Kidney tubule cell (primary cell): Measurements from ENCODE around the gene ABRAXAS1.
A peak's percentile ranks its signal among the peaks of the same experiment; 100 is the strongest.
"Not testable (repeated sequence)": the region's sequence is repeated elsewhere in the genome, so short reads cannot be mapped to it uniquely, and the experiment has no call there.

Experiments
- DNase-seq: peaks from one replicate; pipeline ENCODE4 v3.0.0-alpha.2; 2018; ENCODE audit warnings: low spot score

ABRAXAS1 gene

DNA sequence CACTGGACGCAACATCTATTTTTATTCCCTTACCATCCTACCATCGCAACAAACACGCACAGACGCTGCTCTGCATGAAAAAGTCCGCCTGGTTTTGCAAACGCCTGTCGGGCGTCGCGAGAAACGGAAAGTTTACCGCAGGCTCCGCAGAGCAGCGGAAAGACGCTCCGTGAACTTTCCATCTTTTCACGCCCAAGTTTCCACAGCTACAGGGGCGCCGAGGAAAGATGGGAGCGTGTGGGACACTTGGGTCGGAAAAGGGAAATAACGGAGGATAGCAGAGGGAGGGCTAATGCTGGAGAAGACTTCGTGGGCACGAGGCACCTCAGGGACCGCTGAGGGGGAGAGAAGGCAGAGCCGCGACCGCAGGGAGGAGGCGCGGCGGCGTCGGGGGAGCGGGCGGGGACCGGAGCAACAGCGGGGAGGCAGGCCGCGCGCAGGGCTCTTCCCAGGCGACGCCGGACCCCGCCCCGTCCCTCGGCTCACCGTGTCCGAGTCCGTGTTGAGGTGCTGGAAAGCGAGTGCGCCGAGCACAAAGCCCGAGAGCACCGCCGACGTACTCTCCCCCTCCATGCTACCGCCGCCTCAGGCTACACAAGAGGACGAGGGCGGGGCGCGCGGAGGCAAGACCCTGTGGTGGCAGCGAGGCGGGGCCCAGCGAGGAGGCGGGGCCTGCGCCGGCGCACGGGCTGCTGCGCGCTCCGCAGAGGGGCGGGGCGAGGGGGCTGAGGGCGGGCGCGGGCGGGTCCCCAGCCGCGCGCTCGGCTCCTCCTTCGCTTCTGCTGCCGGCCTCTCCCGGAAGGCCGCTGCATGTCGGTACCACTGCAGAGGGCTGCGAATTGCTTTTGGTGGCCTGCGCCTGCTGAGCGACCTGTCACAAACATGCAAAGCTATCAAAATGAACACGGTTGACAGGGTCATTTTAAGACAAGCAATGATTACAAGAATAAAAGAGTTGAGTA is at the start of gene ABRAXAS1:
ABRAXAS1 (minus strand) TSS at position 601 of the 962 bp plus-strand sequence; CDS start at position 573, 28 bp downstream.
- peak; percentile 95 for DNase-seq

DNA sequence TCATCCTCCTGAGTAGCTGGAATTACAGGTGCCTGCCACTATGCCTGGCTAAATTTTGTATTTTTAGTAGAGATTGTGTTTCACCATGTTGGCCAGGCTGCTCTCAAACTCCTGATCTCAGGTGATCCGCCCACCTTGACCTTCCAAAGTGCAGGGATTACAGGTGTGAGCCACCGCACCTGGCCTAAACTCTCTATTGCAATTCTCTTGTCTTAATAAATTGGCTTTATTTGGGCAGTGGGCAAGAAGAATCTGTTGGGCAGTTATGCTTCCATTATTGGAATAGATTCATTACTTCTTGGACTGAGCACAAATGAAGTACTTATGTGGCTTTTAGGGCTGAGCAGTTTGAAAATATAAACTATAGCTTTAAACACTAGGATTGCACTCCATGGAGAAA is 42.8 kb upstream of the ABRAXAS1 start:
- DNase-seq, result no peak

DNA sequence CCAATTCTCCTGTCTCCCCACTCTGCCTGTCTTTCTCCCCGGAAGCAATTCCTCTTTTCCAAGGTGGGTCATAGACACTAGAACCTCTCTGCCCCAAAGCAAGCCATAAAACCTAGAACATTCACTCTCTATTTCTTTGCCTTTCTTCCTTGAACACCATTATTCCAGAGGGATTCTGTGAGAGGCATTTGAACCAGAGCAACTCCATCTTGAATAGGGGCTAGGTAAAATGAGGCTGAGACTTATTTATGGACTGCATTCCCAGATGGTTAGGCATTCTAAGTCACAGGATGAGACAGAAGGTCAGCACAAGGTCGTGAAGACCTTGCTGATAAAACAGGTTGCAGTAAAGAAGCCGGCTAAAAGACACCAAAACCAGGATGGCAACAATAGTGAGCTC is 37.3 kb upstream of the ABRAXAS1 start:
- DNase-seq, result no peak

DNA sequence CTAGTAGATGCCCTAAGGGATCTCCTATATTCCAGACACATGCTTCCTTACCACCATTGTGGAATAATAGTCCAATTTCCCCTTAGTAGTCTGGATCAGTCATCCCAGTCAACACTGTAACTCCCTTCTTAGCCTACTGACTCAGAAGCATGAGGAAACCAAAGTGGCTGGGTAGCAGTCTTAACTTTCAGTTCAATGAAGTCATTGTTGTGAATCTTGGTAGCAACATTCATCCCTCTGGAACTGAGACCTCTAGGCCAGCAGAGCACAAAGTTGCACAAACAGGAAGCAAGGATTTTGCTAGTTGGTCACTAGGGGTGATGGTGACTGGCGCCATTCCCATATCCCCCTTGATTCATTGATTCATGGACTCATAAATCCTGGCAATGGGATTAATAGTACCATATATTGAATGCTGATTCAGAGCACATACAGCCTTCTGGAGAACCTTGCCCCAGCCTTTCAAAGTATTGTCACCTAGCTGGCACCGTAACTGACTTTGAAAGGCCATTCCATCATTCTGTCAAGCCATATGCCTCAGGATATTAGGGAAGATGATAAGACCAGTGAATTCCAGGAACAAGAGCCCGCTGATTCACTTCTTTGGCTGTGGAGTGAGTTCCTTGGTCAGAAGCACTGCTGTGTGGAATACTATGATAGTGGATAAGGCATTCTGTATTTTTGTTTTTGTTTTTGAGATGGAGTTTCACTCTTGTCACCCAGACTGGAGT is 31.3 kb upstream of the ABRAXAS1 start:
- DNase-seq, result peak; percentile 90

DNA sequence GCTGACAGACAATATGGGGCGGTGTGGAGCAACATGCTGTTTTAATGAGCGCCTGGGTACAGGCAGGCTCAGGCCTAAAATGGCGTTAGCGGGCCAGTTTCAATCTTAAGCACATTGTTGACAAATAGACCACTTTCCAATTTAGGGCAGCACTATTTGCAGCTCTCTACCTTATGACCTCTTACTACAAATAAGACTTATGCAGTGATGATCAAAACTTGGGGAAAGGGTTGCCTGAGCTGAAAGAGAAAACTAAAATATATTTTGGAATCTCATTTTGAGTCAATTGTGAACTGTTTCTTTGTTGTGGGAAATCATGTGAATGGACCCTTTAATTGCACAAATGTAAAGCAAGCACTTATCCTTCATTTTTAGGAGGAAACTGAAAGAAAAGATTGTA is 25.5 kb upstream of the ABRAXAS1 start:
- DNase-seq, result no peak

DNA sequence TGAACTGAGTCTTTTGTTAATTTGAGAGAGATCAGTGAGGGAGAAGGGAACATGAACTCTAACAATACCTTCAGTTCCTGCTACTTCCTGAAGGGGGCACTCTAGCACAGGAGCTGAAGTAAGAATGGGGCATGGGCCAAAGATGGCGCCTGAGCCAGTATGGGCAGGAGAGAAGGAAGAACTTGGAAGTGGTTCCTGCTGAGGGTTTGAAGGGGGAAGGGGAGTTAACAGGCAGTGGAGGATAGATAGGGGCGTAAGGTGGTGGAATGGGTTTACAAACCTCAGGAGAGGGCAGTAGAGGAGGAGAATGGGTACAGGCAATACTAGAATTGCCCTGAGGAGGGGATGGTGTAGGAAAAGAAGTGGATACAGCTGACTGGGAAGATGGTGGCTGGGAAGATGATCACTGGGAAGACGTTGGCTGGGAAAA is 24.3 kb upstream of the ABRAXAS1 start:
- peak; percentile 70 for DNase-seq

DNA sequence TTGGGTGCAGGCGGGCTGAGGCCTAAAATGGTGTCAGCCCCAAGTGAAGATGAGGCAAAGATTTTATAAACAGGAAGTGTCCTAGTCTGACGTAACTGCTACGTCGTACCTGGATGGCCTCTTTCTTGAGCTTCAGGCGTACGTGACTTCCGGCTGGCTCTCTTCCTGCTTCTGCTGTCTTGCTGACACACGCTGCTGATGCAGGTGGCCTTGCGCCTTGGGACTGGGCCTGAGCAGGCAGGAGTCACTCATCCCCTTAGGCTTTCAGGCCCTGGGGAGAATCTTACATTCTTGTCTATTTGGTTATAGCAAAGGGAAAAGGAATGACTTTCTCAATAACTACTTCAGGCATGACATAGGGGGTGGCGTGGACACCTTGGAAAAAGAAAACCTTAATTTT is 20.1 kb upstream of the ABRAXAS1 start:
- DNase-seq, result no peak

DNA sequence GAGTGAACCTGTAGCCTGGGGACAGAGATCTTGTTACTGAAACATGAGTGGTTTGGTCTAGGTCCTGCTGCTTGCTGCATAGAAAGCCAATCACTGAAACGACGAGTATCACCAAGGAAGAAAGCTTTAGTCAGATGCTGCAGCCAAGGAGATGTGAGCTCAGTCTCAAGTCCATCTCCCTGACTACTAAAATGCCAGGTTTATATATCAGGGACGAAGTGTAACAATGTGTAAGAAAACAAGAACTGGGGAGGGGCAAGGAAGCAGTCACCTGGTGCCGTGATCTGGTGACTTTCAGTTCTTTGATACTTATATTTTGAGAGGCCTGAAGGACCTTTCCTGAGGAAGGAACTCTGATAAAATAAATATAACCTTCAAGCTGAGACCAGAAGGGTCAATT is 19.6 kb upstream of the ABRAXAS1 start:
- DNase-seq, result no peak

DNA sequence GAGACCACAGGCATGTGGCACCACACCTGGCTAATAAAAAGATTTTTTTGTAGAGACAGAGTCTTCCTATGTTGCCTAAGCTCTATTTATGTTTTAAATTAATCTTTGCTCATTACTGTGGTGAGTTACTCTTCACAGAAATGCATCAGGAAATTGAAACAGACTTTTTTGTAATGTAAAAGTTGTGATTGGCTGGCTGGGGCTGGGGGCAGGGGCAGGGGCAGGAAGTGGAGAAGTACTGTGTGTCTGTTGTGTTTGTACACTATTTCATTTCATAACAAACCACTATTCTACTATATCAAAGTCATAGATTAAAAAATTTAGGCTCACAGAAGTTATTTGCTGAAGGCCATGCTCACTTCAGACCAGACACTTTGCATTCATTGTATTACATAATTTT is 19.1 kb upstream of the ABRAXAS1 start:
- DNase-seq, result no peak

DNA sequence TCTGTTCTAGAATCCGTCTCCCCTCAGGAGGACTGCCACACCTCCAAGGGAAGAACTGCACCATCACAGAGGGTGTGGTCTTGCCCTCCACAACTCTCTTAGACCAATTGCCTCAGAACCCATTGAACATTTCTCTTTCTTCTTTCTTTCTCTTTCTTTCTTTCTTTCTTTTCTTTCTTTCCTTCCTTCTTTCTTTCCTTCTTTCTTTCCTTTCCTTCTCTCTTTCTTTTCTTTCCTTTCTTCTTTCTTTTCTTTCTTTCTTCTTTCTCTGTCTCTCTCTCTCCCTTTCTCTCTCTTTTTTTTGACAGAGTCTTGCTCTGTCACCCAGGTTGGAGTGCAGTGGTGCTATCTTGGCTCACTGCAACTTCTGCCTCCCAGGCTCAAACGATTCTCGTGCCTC is 16.8 kb upstream of the ABRAXAS1 start:
- DNase-seq, result not testable (repeated sequence)

DNA sequence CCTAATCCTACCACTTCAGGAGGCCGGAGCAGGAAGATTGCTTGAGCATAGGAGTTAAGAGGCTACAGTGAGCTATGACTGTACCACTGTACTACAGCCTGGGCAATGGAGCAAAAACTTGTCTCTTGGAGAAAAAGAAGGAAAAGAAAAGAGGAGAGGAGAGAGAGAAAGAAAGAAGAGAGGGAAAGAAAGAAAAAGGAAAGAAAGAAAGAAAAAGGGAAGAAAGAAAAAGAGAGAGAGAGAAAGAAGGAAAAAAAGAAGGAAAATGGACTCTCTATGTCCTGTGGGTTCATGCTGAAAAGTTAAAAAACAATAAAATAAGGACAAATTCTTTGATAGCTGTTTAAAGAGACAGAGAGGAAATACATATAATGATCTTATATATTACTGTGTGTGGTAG is 13.3 kb upstream of the ABRAXAS1 start:
- DNase-seq, result no peak

DNA sequence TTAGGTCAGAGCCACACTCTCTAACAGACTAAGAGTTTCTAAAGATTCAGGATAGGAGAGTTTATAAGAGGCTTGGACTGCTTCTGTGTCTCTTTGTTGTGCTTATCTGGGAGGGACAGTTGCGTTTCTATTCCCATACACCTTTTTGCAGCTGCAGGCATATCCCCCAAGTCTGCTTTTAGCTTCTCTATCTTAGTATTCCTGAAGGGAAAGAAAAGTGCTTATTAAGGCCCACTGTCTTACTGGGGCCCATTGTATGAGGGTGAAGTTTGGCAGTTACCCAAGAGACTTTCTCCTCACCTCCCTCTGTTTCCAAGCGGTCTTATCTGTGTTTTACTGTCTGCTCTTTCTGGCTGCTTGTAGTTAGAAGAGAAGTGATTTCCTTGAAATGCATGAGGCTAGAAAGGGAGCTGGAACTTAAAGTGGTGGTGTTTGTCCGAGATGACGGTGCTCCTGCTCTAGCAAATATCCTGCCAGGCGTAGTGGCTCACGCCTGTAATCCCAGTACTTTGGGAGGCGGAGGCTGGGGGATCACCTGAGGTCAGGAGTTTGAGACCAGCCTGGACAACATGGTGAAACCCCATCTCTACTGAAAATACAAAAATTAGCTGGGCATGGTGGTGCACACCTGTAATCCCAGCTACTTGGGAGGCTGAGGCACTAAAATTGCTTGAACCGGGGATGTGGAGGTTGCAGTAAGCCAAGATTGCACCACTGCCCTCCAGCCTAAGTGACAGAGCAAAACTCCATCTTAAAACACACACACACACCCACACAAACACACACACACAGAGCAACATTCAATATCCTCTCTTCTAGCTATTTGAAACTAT is 11.4 kb upstream of the ABRAXAS1 start:
- DNase-seq, result not testable (repeated sequence)

DNA sequence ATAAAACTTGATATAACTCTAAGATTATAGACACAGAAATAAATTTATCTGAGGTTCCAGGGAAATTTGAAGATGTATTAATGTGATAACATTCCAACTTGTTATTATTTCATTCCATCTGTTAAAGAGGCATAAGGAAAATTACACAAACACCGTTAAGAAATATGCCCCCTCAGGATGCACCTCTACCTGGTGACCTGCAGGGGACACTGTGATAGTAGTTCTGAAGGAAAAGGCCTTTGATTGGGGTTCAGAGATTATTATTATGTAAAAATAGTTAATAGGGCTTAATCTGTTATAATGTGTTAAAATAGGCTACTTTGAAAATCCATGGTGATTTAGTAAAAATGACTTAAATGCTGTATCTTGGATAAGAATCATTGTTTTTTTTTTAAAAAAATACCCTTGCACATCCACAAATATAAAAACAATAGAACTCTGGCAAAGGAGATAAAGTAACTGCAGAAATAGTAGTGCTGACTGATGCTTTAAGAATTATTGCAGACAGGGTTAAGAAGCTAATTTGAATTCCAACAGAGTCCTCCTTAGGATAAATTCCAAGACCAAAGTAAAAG is 6.1 kb upstream of the ABRAXAS1 start:
- peak; percentile 37 for DNase-seq

DNA sequence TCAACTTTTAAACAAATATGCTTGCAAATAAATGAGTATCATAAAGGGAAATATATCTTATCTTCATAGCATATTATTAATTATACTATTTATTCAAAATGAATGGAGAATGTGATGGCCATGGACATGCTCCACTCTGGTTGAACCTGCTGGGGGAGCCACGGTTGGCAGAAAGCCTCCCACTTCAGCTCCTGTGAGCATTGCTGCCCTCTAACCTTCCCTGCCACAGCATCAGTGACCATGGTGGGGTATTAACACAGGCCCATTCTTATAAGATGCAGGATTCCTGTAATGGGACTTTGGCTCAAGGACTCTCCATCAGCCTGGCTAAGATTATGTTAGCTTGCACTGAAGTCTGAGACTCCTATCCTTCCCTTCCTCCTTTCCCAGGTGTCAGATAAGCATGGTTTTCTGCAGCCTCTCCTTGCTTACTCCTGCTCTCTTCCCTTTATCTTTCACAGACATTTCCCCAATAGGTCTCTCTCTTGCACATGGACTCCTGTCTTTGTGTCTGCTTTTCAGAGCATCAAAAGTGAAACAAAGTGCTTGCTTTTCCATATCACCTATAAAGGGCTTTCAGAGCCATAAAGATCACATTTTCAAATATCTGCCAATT is 4.9 kb upstream of the ABRAXAS1 start:
- no peak for DNase-seq

DNA sequence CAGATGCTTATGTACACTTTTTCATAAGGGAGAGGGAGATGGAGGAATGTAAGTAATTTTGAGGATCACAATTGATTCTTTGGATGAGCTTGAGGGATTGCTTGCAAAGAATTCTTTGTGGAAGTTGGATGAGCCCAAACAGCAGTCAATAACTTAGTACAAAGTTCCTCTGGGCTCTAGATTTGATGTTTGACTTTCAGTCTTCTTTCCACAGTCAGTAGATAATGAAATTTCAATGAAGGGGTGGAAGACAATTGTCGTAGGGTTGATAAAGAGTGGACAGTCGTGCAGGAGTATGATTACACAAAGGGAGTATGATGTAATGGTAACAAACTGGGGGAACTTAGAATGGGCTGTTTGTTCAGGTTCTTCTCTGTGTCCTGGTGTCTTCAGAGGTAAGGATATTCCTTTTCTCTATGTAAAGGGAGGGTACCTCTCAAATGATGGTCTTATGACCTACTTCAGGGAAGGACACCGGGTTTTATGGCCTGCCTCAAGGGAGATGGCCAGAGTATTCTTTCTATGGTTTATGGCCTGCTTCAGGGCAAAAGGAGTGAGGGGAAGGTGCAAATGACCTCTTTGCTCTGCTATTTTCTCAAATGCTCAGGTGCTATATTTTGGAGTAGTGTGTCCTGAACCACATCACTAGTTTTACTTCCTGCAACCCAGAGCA is 1.7 kb upstream of the ABRAXAS1 start:
- no peak for DNase-seq

DNA sequence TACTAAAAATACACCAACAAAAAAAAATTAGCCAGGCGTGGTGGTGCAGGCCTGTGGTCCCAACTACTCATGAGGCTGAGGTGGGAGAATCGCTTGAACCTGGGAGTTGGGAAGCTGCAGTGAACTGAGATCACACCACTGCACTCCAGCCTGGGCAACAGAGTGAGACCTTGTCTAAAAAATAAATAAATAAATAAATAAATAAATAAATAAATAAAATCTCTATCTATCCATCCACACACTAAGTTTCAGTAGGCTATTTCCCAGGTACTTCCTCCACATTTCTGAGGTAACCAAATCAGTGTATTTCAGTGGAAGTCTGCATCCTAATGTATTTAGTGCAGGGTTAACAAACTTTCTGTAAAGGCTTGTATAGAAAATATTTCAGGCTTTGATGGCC is 10.9 kb downstream of the ABRAXAS1 start:
- DNase-seq, result no peak

DNA sequence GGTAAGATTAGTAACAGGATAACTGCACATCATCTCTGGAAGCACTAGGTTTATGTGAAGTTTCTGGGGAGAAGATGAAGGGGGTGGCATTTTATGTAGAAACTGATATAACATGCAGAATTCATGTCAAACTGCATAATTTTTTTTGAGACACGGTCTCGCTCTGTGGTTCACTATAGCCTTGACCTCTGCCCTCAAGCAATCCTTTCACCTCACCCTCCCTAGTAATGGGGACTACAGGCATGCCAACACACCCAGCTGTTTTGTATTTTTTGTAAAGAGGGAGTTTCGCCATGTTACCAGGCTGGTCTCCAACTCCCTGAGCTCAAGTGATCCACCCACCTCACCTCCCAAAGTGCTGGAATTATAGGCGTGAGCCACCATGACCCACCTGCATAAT is 11.5 kb downstream of the ABRAXAS1 start:
- no peak for DNase-seq

DNA sequence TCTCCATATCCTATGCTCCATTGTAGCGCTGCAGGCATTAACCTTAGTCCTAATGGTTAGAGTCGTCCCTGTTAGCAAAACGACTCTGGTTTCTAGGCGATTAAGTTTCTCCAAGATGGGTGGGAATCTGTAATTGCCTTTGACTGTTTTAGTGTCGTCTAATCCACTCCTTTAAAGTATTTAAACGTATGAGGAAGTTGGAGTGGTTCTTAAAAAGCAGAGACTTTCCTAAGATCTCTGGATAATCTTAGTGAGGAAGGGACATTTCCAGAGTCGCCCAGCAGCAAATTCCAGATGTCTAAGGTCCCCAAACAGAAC is 28.8 kb downstream of the ABRAXAS1 start:
- no peak for DNase-seq

DNA sequence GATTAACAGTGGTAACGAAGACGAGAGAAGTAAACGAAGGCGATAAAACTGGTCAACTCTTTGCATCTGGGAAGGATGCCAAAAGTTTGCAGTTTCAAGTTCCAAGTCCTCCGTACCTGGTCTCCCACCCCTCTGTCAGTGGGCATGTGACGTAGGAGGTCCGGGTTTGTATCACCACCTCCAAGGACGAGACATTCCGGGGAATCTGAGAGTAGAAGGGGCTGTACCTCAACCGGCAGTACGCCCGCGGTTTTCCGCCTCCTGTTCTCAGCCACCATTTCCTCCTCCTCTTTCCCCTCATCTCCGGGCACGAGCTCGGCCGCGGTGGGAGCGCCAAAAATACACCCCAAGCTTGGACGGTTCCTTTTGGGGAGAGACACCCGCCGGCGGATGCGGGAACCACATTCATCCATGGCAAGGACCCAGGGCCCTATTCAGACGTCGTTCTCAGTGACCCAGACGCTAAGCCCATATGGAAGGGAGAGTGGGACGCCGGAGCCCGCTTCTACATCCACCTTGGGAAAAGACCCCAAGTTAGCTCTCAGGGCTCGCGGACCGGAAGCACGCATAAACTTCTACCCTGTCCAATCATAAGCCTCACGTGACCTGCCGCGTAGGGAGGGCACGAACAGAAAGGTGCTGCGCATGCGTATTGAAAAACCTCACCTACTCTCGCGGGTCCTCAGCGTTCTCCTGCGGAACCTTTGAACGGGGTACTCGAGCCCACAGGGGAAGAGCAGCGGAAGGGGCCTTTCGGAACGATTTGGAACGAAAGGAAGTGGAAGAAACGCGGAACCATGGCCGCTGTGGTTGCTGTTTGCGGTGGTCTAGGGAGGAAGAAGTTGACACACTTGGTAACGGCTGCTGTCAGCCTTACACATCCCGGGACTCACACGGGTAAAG is 29.4 kb downstream of the ABRAXAS1 start, which contains the start of the genes HELQ and MRPS18C:
HELQ (minus strand) TSS at position 543 of the 903 bp plus-strand sequence; CDS start at position 413, 130 bp downstream.
MRPS18C (plus strand) TSS at position 778 of the 903 bp plus-strand sequence; CDS start at position 798, 20 bp downstream.
- peak; percentile 99 for DNase-seq

DNA sequence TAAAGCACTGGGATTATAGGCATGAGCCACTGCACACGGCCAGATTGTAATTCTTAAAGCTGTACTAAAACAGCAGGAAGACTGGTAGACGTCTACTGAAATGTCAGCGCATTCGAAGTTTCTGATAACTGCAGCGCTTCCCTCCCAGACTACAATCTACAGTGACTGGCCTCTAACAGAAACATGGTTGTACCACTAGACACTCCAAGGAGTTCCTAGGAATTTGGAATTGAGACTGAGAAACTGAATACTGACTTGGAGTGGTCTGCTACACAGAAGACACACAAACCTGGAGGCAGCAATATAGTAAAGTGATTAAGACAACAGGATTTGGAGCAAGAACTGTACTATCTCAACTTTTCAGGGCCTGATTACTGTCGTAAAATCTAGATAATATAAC is 30.2 kb downstream of the ABRAXAS1 start:
- DNase-seq, result peak; percentile 7
